Choroid plexus epithelial cell (primary cell): Measurements from ENCODE around the gene OR4E1.

ENCODE experiments used
- DNase-seq: peaks from one replicate; pipeline ENCODE4 v3.0.0-alpha.2; 2010; ENCODE audit warnings: low read depth
- H3K4me3 ChIP-seq: 2 replicates; pipeline ENCODE4 v1.5.1; 2011; ENCODE audit warnings: low read depth, mild to moderate bottlenecking, control low read depth, low read length, moderate library complexity
- CTCF ChIP-seq: conservative IDR thresholded peaks from 2 replicates; pipeline ENCODE4 v1.5.1; 2011; ENCODE audit warnings: low read depth, mild to moderate bottlenecking, control low read depth, inconsistent platforms, low read length, moderate library complexity

Gene OR4E1

GRCh38 chr14:21654215-21654614 lies 19.4 kb downstream of the OR4E1 start:
- no peak overlapping the region for H3K4me3 ChIP-seq
- no peak for TF ChIP-seq CTCF
- no peak for DNase-seq

GRCh38 chr14:21653331-21653885 lies 20.2 kb downstream of the OR4E1 start, which contains the start of gene OR4E2:
OR4E2 (plus strand) TSS chr14:21653835; CDS start chr14:21665083, 11,248 bp downstream.
- H3K4me3 ChIP-seq = no peak within 1 kb of the TSS
- DNase-seq = no peak
- TF ChIP-seq CTCF = no peak

DNA sequence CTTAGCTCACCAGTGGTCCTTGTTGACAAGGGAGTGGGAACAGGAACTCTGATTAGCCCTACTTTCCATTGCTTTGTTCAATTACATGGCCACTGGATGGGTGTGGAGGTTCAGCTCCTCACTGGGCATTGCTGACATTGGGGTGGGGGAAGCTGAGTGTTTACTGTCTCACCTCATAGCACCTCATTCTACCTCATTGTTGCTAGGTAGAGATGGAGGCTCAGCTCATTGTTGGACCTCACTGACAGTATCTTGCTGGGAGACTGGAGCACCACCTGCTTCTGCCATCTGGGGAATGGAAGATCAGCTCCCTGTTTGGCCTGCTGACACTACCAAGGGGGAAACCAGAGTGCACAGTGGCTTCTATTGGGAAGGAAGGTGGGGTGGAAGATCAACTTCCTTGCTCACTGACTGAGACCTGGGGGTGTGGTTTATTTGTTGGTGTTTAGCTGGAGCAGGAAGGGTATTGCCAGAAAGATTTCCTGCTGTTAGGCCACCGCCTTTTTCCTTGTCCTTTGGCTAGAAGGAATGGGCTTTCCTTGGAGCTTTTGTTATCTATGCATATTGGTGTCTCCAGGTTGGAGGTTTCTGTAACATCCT lies 21.3 kb downstream of the OR4E1 start:
- DNase-seq = no peak
- H3K4me3 ChIP-seq = no peak overlapping the region
- TF ChIP-seq CTCF = no peak

- DNase-seq = peak; percentile 60
- TF ChIP-seq CTCF = no peak
- no peak overlapping the region for H3K4me3 ChIP-seq
Observed at GRCh38 chr14:21647380-21647779, 26.2 kb downstream of the OR4E1 start.

GRCh38 chr14:21643407-21643806 lies 30.2 kb downstream of the OR4E1 start:
- TF ChIP-seq CTCF = no peak
- H3K4me3 ChIP-seq = no peak overlapping the region
- no peak for DNase-seq

GRCh38 chr14:21642683-21643082 lies 30.9 kb downstream of the OR4E1 start:
- no peak for TF ChIP-seq CTCF
- DNase-seq = no peak
- H3K4me3 ChIP-seq = no peak overlapping the region

GRCh38 chr14:21634840-21635239 lies 38.8 kb downstream of the OR4E1 start, which contains the start of gene OR10G2:
OR10G2 (minus strand) TSS chr14:21634940; CDS start chr14:21634842, 98 bp downstream.
- TF ChIP-seq CTCF = no peak
- DNase-seq = no peak

More at GRCh38 chr14:21634840-21635239, 38.8 kb downstream of the OR4E1 start, which contains the start of gene OR10G2:
- H3K4me3 ChIP-seq = no peak within 1 kb of the TSS
